Caco-2 (cell line): Measurements from ENCODE around the gene CD82. TPM values are rescaled to one million over a fixed set of nuclear protein-coding genes. Genes with fewer than 3 reads are reported as not detected.

Experiments
- BruUV-seq: library from RNA; stranded (reverse); fragments of 400-500 nt; replicated peaks from 2 replicates; lab custom pipeline; 2021; lab: Mats Ljungman, UMichigan
- CTCF ChIA-PET: fragments of 300-600 bp; sonication (Branson Sonifier 250); formaldehyde crosslinking; loops from one replicate; lab custom pipeline; 2022; ENCODE audit warnings: antibody characterized with exemption; lab: Charles Lee
- POLR2A ChIA-PET: fragments of 300-600 bp; sonication (Branson Sonifier 250); formaldehyde crosslinking; loops from one replicate; lab custom pipeline; 2022; ENCODE audit warnings: antibody characterized with exemption; lab: Charles Lee
- DNase-seq, 2 experiments: peaks; one replicate each; pipeline versions ENCODE4 v3.0.0 to v3.0.0-alpha.2; 2020 to 2022
- H3K27me3 ChIP-seq: replicated peaks from 2 replicates; pipeline ENCODE4 v1.6.0; 2011; ENCODE audit warnings: low read length; ENCODE audit not compliant: control insufficient read depth, insufficient read depth
- H3K36me3 ChIP-seq: 2 replicates; pipeline ENCODE4 v1.5.1; 2011; ENCODE audit warnings: low read length; ENCODE audit not compliant: control insufficient read depth, insufficient read depth
- H3K4me1 ChIP-seq: fragments of 250-450 bp; sonication (Bioruptor Pico); 2 replicates; pipeline ENCODE4 v1.5.1; 2020; ENCODE audit warnings: mild to moderate bottlenecking
- H3K4me3 ChIP-seq: 2 replicates; pipeline ENCODE4 v1.5.1; 2011; ENCODE audit warnings: low read depth, mild to moderate bottlenecking, control low read depth, low read length
- H3K9me3 ChIP-seq: fragments of 250-450 bp; sonication (Bioruptor Pico); 2 replicates; pipeline ENCODE4 v1.5.1; 2020; ENCODE audit warnings: mild to moderate bottlenecking, moderate library complexity
- H3K27ac Mint-ChIP-seq: one replicate; pipeline ENCODE4 v1.8.0; 2022; ENCODE audit warnings: mixed read lengths; ENCODE audit not compliant: unreplicated experiment
- H3K27me3 Mint-ChIP-seq: one replicate; pipeline ENCODE4 v1.8.0; 2022; ENCODE audit warnings: mixed read lengths; ENCODE audit not compliant: insufficient read depth, unreplicated experiment
- H3K36me3 Mint-ChIP-seq: one replicate; pipeline ENCODE4 v1.8.0; 2022; ENCODE audit warnings: mild to moderate bottlenecking, mixed read lengths; ENCODE audit not compliant: insufficient read depth, unreplicated experiment
- H3K4me1 Mint-ChIP-seq: one replicate; pipeline ENCODE4 v1.8.0; 2022; ENCODE audit warnings: low read depth, mixed read lengths; ENCODE audit not compliant: unreplicated experiment
- H3K4me3 Mint-ChIP-seq: one replicate; pipeline ENCODE4 v1.8.0; 2022; ENCODE audit warnings: mild to moderate bottlenecking, moderate library complexity, mixed read lengths; ENCODE audit not compliant: unreplicated experiment
- H3K9me3 Mint-ChIP-seq: one replicate; pipeline ENCODE4 v1.8.0; 2022; ENCODE audit warnings: mixed read lengths; ENCODE audit not compliant: unreplicated experiment
- CTCF ChIP-seq, 2 experiments: fragments of 200-600 bp in 1 of 2; IDR thresholded peaks; 1 replicate in 1 of 2; 2 replicates in 1 of 2; pipeline versions ENCODE4 v1.5.1 to v1.8.0; 2011 to 2022; ENCODE audit warnings: antibody characterized with exemption in 1 of 2, control low read depth in 1 of 2, inconsistent platforms in 1 of 2, low read depth in 1 of 2, low read length in 1 of 2, mild to moderate bottlenecking in 1 of 2, moderate library complexity in 1 of 2; ENCODE audit not compliant: insufficient read depth in 1 of 2, severe bottlenecking in 1 of 2, unreplicated experiment in 1 of 2
- intact Hi-C: fragments of 100-400 bp; cut with micrococcal nuclease; formaldehyde crosslinking; loops from one replicate; pipeline ENCODE4 v1.10.0; 2022; ENCODE audit not compliant: unreplicated experiment
- total RNA-seq: library from RNA; stranded (reverse); gene quantifications from 2 replicates; pipeline ENCODE4 v1.2.3, GENCODE V29; 2022

The CD82 gene
- total RNA-seq, 1 experiment from 2014 or later: 4.3 TPM

- Histone ChIP-seq H3K4me3 (no peak overlapping the region), H3K27me3 (no peaks in the 10 kb centered on the region), H3K9me3 (no peaks in the 10 kb centered on the region), H3K36me3 (no peaks in the 10 kb centered on the region), H3K4me1 (no peaks in the 10 kb centered on the region)
- BruUV-seq: no TSS peak
- Mint-ChIP-seq H3K27ac (no peak overlapping the region), H3K36me3 (no peaks in the 10 kb centered on the region), H3K4me3 (no peak overlapping the region), H3K4me1 (no peaks in the 10 kb centered on the region), H3K9me3 (no peaks in the 10 kb centered on the region), H3K27me3 (peaks cover 3% of the 10 kb centered on the region)
- TF ChIP-seq CTCF (IDR thresholded peaks at IDR 0.05; ENCODE audit: insufficient read depth in 1 of 2, low read depth in 1 of 2, low read length in 1 of 2, severe bottlenecking in 1 of 2, unreplicated experiment in 1 of 2): peak; percentile 90 to 98
- ChIA-PET CTCF (interaction anchor here (2.3 kb wide), 1 partner anchor 443 kb away, joined by 5 read pairs; the partner anchor contains the start of gene EXT2), POLR2A (no interaction called here)
- peak; percentile 71 to 83 for DNase-seq
- intact Hi-C loops: loop anchor here (1.0 kb wide), 5 partner anchors 15 to 444 kb away; no protein-coding TSS in a partner anchor
Observed at GRCh38 chr11:44538375-44539054, 26.9 kb upstream of the CD82 start.

- H3K4me3 Mint-ChIP-seq: no peak overlapping the region
- ChIA-PET CTCF (interaction anchor here (1.0 to 2.3 kb wide), 2 partner anchors 17 to 445 kb away, joined by 4 to 5 read pairs; partner anchors contain the start of gene EXT2), POLR2A (no interaction called here)
- H3K4me1 ChIP-seq: no peaks in the 10 kb centered on the region
- H3K27me3 ChIP-seq: no peaks in the 10 kb centered on the region
- no peaks in the 10 kb centered on the region for H3K9me3 Mint-ChIP-seq
- intact Hi-C loops: no loop called here
- H3K27me3 Mint-ChIP-seq: no peaks in the 10 kb centered on the region
- H3K36me3 ChIP-seq: no peaks in the 10 kb centered on the region
- no peak overlapping the region for H3K27ac Mint-ChIP-seq
- H3K4me1 Mint-ChIP-seq: no peaks in the 10 kb centered on the region
- no peak for DNase-seq
- H3K9me3 ChIP-seq: no peaks in the 10 kb centered on the region
- BruUV-seq: no TSS peak
- TF ChIP-seq CTCF (IDR thresholded peaks at IDR 0.05; ENCODE audit: insufficient read depth in 1 of 2, low read depth in 1 of 2, low read length in 1 of 2, severe bottlenecking in 1 of 2, unreplicated experiment in 1 of 2): no peak
- no peaks in the 10 kb centered on the region for H3K36me3 Mint-ChIP-seq
- H3K4me3 ChIP-seq: no peak overlapping the region
Observed at GRCh38 chr11:44539971-44540370, 25.5 kb upstream of the CD82 start.

- no peaks in the 10 kb centered on the region for H3K9me3 Mint-ChIP-seq
- CTCF ChIA-PET: interaction anchor here (1.0 to 2.3 kb wide), 2 partner anchors 18 to 445 kb away, joined by 4 to 5 read pairs; partner anchors contain the start of gene EXT2
Observed at GRCh38 chr11:44540667-44541066, 24.8 kb upstream of the CD82 start.

More at GRCh38 chr11:44540667-44541066, 24.8 kb upstream of the CD82 start:
- Mint-ChIP-seq H3K4me3 (no peak overlapping the region), H3K36me3 (no peaks in the 10 kb centered on the region), H3K27ac (no peak overlapping the region), H3K4me1 (no peaks in the 10 kb centered on the region), H3K27me3 (no peaks in the 10 kb centered on the region)
- POLR2A ChIA-PET: no interaction called here
- intact Hi-C loops: no loop called here
- H3K9me3 ChIP-seq: no peaks in the 10 kb centered on the region
- DNase-seq: no peak
- no peak overlapping the region for H3K4me3 ChIP-seq
- BruUV-seq: no TSS peak
- no peak for TF ChIP-seq CTCF (IDR thresholded peaks at IDR 0.05; ENCODE audit: insufficient read depth in 1 of 2, low read depth in 1 of 2, low read length in 1 of 2, severe bottlenecking in 1 of 2, unreplicated experiment in 1 of 2)
- no peaks in the 10 kb centered on the region for H3K27me3 ChIP-seq
- H3K4me1 ChIP-seq: no peaks in the 10 kb centered on the region
- no peaks in the 10 kb centered on the region for H3K36me3 ChIP-seq
